Activated T-cell treated with anti-CD3 and anti-CD28 coated beads for 1 hour (primary cell): Measurements from ENCODE around the gene BMERB1.
"Not testable (repeated sequence)": the region's sequence is repeated elsewhere in the genome, so short reads cannot be mapped to it uniquely, and the experiment has no call there.

ENCODE experiments used
- DNase-seq: peaks from one replicate; pipeline ENCODE4 v3.0.0-alpha.2; 2020; ENCODE audit warnings: low read depth

BMERB1 gene

GRCh38 chr16:15461376-15461775 lies 27.0 kb downstream of the BMERB1 start:
- DNase-seq: no peak

GRCh38 chr16:15464401-15465186 lies 30.2 kb downstream of the BMERB1 start:
- no peak for DNase-seq

- DNase-seq: no peak
Measured at GRCh38 chr16:15466131-15466530, 31.7 kb downstream of the BMERB1 start.

DNA sequence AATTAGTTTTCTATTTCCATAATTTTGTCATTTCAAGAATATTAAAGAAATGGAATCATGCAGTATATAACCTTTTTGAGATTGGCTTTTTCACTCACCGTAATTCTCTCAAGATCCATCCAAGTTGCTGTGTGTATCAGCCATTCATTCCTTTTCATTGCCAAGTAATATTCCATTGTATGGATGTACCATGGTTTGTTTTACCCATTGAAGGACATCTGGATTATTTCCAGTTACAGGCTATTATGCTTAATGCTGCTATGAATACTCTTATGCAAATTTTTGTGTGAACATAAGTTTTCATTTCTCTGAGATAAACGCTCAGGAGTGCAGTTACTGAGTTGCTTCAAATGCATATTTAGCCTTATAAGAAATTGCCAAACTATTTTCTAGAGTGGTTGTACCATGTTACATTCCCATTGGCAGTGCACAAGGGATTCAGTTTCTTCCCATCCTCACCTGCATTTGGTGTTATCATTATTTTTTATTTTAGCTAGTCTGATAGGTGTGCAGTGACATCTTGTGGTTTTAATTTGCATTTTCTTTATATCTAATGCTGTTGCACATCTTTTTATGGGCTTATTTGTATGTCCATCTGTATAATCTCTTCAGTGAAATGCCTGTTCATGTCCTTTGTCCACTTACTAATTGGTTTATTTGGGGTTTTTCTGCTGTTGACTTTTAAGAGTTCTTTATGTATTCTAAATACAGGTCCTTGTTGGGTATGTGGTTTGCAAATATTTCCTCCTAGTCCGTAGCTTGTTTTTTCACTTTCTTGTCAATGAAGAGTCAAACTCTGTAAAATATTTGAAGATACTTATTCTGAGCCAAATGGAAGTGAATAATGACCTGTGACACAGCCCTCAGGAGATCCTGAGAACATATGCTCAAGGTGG lies 32.7 kb downstream of the BMERB1 start:
- no peak for DNase-seq

DNA sequence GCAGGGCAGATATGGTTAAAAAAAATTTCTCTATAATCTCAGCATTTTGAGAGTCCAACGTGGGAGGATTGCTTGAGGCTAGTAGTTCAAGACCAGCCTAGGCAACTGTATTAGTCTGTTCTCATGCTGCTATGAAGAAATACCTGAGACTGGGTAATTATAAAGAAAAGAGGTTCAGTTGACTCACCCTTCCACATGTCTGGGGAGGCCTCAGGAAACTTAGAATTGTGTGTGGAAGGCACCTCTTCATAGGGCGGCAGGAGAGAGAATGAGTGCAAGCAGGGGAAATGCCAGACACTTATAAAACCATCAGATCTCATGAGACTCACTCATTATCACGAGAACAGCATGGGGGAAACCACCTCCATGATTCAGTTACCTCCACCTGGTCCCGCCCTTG lies 42.6 kb downstream of the BMERB1 start:
- DNase-seq: not testable (repeated sequence)

- no peak for DNase-seq
Measured at GRCh38 chr16:15477802-15478201, 43.4 kb downstream of the BMERB1 start.

DNA sequence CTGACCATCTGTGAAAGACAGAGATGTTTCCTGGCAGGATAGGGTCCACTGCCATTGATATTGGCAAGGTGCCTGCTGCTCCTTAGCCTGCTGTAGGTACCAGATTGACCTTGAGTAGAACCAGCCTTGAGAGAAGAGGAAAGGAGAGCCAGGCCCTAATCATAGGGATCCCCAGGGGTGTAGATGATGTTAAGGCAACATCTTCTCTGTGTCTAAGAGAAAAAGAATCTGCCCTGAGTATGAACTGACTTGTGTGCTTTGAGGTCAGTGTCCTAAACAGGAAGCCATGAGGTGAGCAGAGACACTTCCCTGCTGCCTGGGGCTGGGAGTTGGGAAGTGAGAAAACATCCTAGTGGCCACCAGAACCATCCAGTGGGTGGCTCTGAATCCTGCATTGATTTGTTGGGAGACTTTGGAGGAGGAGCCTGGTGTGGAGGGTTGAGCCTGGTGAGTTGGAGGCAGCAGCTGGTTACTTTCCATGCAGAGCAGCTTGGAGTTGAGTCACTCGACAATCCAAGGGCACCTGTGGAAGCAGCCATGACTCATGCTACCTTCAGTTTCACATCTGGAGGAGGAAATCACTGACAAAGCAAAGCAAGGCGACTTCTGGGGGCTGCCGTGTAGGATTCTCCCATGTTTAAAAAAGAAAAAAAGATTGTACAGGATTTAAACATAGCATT lies 47.8 kb downstream of the BMERB1 start:
- no peak for DNase-seq

- DNase-seq: no peak
Measured at GRCh38 chr16:15482748-15483298, 48.4 kb downstream of the BMERB1 start.

- DNase-seq: no peak
Measured at GRCh38 chr16:15483857-15484256, 49.5 kb downstream of the BMERB1 start.

DNA sequence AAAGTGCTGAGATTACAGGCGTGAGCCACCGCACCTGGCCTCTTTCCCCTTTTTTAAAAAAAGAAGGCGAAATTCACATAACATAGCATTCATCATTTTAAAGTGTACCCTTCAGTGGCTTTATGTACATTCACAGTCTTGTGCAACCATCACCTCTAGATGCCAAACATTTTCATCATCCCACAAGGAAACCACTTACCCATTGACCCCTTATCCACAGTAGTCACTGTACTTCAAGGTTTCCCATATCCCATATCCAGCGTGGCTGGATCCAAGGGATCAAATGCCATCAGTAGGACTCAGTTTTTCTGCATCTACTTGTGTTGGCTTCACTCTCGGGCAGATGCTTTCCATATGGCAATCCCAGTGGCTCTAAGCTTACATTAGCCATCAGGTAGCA lies 50.3 kb downstream of the BMERB1 start:
- no peak for DNase-seq

DNA sequence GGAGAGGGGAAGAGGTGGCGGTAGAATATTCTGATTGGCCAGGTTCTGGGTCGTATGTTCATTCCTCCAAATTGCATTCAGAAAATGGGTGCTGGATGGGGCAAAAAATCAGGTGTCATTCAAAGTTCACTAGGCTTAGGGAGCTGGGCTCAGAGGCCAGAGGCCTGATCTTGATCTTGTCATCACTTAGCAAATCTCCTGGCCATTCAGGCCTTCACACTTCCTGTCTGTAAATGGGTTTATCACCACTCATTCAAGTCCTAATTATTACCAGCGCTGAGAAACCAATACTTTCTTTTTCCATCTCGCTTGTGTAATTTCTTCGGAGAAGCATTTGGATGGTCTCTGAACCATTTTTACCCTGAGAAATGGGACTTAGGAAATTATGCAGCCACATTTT lies 50.8 kb downstream of the BMERB1 start:
- DNase-seq: no peak

GRCh38 chr16:15486661-15487060 lies 52.3 kb downstream of the BMERB1 start:
- DNase-seq: no peak

GRCh38 chr16:15487336-15488284 lies 53.2 kb downstream of the BMERB1 start:
- no peak for DNase-seq

- no peak for DNase-seq
Measured at GRCh38 chr16:15489016-15489415, 54.6 kb downstream of the BMERB1 start.

DNA sequence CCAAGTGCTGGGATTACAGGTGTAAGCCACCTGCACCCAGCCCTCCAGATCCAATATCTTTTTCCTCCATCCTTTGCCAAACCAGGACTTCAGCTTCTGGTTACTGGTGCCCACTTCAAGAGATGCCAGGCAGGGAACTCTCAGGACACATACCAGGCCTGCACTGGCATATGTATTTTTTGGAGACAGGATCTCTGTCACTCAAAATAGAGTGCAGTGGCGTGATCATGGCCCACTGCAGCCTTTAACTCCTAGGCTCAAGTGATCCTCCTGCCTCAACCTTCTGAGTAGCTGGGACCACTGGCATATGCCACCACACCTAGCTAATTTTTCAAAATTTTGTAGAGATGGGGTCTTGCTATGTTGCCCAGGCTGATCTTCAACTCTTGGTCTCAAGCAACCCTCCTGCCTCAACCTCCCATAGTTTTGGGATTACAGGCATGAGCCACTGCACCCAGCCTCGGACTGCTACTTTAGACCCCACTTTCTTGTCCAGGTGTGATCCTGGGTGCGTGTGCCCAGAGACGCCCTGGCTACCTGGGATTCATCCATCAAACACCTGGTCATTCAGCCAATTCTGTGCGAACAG lies 55.8 kb downstream of the BMERB1 start:
- DNase-seq: no peak

- no peak for DNase-seq
Measured at GRCh38 chr16:15491411-15491810, 57.0 kb downstream of the BMERB1 start.

- no peak for DNase-seq
Measured at GRCh38 chr16:15492091-15492740, 57.8 kb downstream of the BMERB1 start.

GRCh38 chr16:15493466-15494180 lies 59.2 kb downstream of the BMERB1 start:
- DNase-seq: no peak

DNA sequence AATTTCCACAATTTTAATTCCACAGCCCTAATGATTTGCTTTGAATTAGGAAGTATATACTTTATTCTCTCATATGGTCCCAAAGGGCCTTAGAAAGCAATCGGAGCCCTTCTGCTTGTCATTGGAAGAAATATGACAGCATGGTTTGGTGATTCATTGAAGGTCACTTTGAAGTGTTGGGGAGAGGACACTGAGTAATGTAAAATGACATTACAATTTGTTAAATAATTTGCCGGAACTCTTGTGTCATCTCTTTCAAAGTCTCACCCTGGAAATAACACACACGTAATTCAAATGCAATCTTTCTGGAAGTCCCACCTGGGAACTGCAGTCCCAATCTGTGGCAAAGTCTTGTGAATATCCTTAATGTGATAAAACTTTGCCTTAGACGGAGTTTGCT lies 59.8 kb downstream of the BMERB1 start:
- no peak for DNase-seq

GRCh38 chr16:15495898-15496297 lies 61.5 kb downstream of the BMERB1 start:
- no peak for DNase-seq
